A673 (cell line): Measurements from ENCODE around the gene LRP1B.

Experiments used
- CTCF ChIP-seq: fragments of 300-800, 200-600 bp; sonication (generic); conservative IDR thresholded peaks from 2 replicates; pipeline ENCODE4 v1.5.1; 2017; ENCODE audit warnings: low read depth, mild to moderate bottlenecking, antibody characterized with exemption, low read length, moderate library complexity, mixed read lengths
- EZH2 ChIP-seq: fragments of 200-600 bp; sonication (generic); IDR thresholded peaks from 2 replicates; pipeline ENCODE4 v1.6.1; 2017; ENCODE audit warnings: borderline replicate concordance, low read depth, mild to moderate bottlenecking, mixed read lengths, antibody characterized with exemption, low read length; ENCODE audit not compliant: poor library complexity, severe bottlenecking

DNA sequence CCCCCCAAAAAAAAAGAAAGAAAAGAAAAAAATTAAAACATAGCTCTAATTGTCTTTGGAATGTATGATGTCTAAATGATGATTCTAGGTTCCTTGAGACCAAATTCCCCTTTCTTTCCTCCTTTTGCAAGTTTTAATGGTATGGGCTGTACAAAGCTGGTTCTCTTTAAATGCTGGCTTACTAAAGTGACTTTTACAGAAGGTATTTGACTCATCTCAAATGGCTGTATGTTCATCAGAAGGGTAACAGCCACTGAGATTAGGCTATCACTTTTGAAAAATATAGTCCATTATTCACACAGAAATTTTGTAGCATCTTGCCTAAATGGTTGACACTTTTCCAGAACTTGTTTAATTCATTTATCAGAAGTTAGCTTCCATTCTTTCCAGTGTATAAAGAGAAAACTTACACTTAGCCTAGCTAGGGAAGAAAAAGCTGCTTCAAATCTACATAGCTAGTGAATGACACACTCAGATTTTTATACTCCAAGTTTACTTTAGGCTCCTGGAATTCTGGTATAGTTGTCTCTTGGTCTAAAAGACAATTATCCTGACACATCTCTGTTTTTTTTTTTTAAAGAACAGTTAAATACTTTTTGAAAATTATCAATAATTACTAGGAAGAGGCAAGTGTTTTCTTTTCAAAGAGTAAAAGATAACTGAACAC lies 622.6 kb downstream of the LRP1B start:
- TF ChIP-seq CTCF (no peak), EZH2 (no peak)
